Astrocyte (in vitro differentiated cells and primary cell): ENCODE results near the gene WWP2. TPM values are rescaled to one million over a fixed set of nuclear protein-coding genes. Genes with fewer than 3 reads are reported as not detected.
A peak's percentile ranks its signal among the peaks of the same experiment; 100 is the strongest.
"Not testable (repeated sequence)": the region's sequence is repeated elsewhere in the genome, so short reads cannot be mapped to it uniquely, and the experiment has no call there.

Source experiments
- DNase-seq: peaks from one replicate; pipeline ENCODE4 v3.0.0-alpha.2; 2010; ENCODE audit warnings: low read depth
- FAIRE-seq: peaks from 2 replicates; lab custom pipeline; 2011; peaks lifted over from hg19 to GRCh38; lab: Jason Lieb, UNC
- H2AFZ ChIP-seq: 2 replicates; pipeline ENCODE4 v1.6.0; 2012; ENCODE audit warnings: low read depth, low read length, inconsistent platforms
- H3K27ac ChIP-seq: 2 replicates; pipeline ENCODE4 v1.5.1; 2011; ENCODE audit warnings: low read depth, low read length, inconsistent platforms
- H3K27me3 ChIP-seq: 2 replicates; pipeline ENCODE4 v1.6.0; 2011; ENCODE audit warnings: low read length, inconsistent platforms; ENCODE audit not compliant: insufficient read depth
- H3K36me3 ChIP-seq: 2 replicates; pipeline ENCODE4 v1.5.1; 2011; ENCODE audit warnings: low read length, inconsistent platforms; ENCODE audit not compliant: insufficient read depth
- H3K4me1 ChIP-seq: 2 replicates; pipeline ENCODE4 v1.5.1; 2011; ENCODE audit warnings: low read length, inconsistent platforms; ENCODE audit not compliant: insufficient read depth
- H3K4me2 ChIP-seq: 2 replicates; pipeline ENCODE4 v1.6.0; 2012; ENCODE audit warnings: low read length, inconsistent platforms
- H3K4me3 ChIP-seq: 2 replicates; pipeline ENCODE4 v1.5.1; 2011; ENCODE audit warnings: low read depth, mild to moderate bottlenecking, low read length, inconsistent platforms; ENCODE audit not compliant: insufficient read depth
- H3K79me2 ChIP-seq: 2 replicates; pipeline ENCODE4 v1.6.0; 2012; ENCODE audit warnings: mild to moderate bottlenecking, low read length, inconsistent platforms; ENCODE audit not compliant: insufficient read depth
- H3K9ac ChIP-seq: 2 replicates; pipeline ENCODE4 v1.6.0; 2012; ENCODE audit warnings: mild to moderate bottlenecking, low read length, inconsistent platforms
- H3K9me3 ChIP-seq: 2 replicates; pipeline ENCODE4 v1.5.1; 2012; ENCODE audit warnings: low read depth, mild to moderate bottlenecking, low read length, inconsistent platforms; ENCODE audit not compliant: insufficient read depth
- H4K20me1 ChIP-seq: 2 replicates; pipeline ENCODE4 v1.6.0; 2012; ENCODE audit warnings: low read length, inconsistent platforms; ENCODE audit not compliant: insufficient read depth
- H3K27ac Mint-ChIP-seq: one replicate; pipeline ENCODE4 v1.8.0; 2021; ENCODE audit warnings: mild to moderate bottlenecking, mixed read lengths; ENCODE audit not compliant: unreplicated experiment
- H3K27me3 Mint-ChIP-seq: one replicate; pipeline ENCODE4 v1.8.0; 2021; ENCODE audit warnings: low read depth, mixed read lengths; ENCODE audit not compliant: unreplicated experiment
- H3K36me3 Mint-ChIP-seq: one replicate; pipeline ENCODE4 v1.8.0; 2021; ENCODE audit warnings: low read depth, mixed read lengths; ENCODE audit not compliant: unreplicated experiment
- H3K4me1 Mint-ChIP-seq: one replicate; pipeline ENCODE4 v1.8.0; 2021; ENCODE audit warnings: low read depth, mixed read lengths; ENCODE audit not compliant: unreplicated experiment
- H3K4me3 Mint-ChIP-seq: one replicate; pipeline ENCODE4 v1.8.0; 2021; ENCODE audit warnings: mild to moderate bottlenecking, moderate library complexity, mixed read lengths; ENCODE audit not compliant: unreplicated experiment
- H3K9me3 Mint-ChIP-seq: one replicate; pipeline ENCODE4 v1.8.0; 2021; ENCODE audit warnings: mild to moderate bottlenecking, mixed read lengths; ENCODE audit not compliant: unreplicated experiment
- EZH2 ChIP-seq: IDR thresholded peaks from 2 replicates; pipeline ENCODE4 v1.6.1; 2012; ENCODE audit warnings: mild to moderate bottlenecking, low read length, inconsistent platforms; ENCODE audit not compliant: insufficient read depth
- total RNA-seq: library from RNA; stranded (reverse); gene quantifications from 2 replicates; pipeline ENCODE4 v1.2.1, GENCODE V29; 2021
- TF ChIP-seq, protein P1 (sequence below): IDR thresholded peaks from 2 replicates; pipeline ENCODE4 v1.5.1; 2011; ENCODE audit warnings: low read depth, mild to moderate bottlenecking, inconsistent platforms, low read length, moderate library complexity; ENCODE audit not compliant: insufficient read depth

WWP2 gene
- total RNA-seq, 1 donor from 2014 or later = 28.7 TPM

- TF ChIP-seq EZH2 = no peak
- TF ChIP-seq, protein P1, sequence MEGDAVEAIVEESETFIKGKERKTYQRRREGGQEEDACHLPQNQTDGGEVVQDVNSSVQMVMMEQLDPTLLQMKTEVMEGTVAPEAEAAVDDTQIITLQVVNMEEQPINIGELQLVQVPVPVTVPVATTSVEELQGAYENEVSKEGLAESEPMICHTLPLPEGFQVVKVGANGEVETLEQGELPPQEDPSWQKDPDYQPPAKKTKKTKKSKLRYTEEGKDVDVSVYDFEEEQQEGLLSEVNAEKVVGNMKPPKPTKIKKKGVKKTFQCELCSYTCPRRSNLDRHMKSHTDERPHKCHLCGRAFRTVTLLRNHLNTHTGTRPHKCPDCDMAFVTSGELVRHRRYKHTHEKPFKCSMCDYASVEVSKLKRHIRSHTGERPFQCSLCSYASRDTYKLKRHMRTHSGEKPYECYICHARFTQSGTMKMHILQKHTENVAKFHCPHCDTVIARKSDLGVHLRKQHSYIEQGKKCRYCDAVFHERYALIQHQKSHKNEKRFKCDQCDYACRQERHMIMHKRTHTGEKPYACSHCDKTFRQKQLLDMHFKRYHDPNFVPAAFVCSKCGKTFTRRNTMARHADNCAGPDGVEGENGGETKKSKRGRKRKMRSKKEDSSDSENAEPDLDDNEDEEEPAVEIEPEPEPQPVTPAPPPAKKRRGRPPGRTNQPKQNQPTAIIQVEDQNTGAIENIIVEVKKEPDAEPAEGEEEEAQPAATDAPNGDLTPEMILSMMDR = no peak
- Histone ChIP-seq H3K4me1 (peaks cover 7% of the 10 kb centered on the region), H3K4me2 (no peak overlapping the region), H4K20me1 (no peaks in the 10 kb centered on the region), H3K4me3 (no peak overlapping the region), H3K9me3 (no peaks in the 10 kb centered on the region), H3K9ac (no peak overlapping the region), H3K36me3 (no peaks in the 10 kb centered on the region), H3K27ac (no peak overlapping the region), H3K79me2 (no peaks in the 10 kb centered on the region), H3K27me3 (no peaks in the 10 kb centered on the region), H2AFZ (no peak overlapping the region)
- H3K27ac Mint-ChIP-seq = peak overlapping the region; percentile 36
- DNase-seq (peak; percentile 26), FAIRE-seq (no peak)
- H3K36me3 Mint-ChIP-seq = no peaks in the 10 kb centered on the region
- peaks cover 2% of the 10 kb centered on the region for H3K4me1 Mint-ChIP-seq
- no peaks in the 10 kb centered on the region for H3K27me3 Mint-ChIP-seq
- H3K4me3 Mint-ChIP-seq = no peak overlapping the region
- H3K9me3 Mint-ChIP-seq = no peaks in the 10 kb centered on the region
These were observed 37.5 kb downstream of the WWP2 start for GRCh38 chr16:69799611-69800031.

DNA sequence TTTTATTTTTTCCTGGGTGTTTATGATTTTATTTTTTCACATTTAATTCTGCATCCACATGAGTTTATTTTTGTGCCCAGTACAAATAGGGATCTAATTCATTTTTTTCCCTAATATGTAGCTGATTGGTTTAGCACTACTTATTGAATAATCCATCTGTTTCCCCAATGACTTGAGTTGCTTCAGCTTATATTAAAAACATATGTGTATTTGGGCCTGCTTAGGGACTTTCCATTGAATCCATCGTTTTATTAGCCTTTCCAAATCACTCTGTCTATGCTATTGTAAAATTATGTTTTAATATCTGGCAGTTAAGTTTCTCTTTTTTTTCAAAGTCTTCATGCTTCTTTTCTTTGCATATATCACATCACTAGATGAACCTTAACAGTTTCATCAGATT lies 42.2 kb downstream of the WWP2 start:
- no peak overlapping the region for H3K9ac ChIP-seq
- no peaks in the 10 kb centered on the region for H3K27me3 Mint-ChIP-seq
- no peak overlapping the region for H3K4me3 ChIP-seq
- no peaks in the 10 kb centered on the region for H3K4me1 Mint-ChIP-seq
- H3K36me3 Mint-ChIP-seq = peaks cover 2% of the 10 kb centered on the region
- no peaks in the 10 kb centered on the region for H3K79me2 ChIP-seq
- no peak overlapping the region for H3K4me3 Mint-ChIP-seq
- H3K9me3 Mint-ChIP-seq = no peaks in the 10 kb centered on the region
- H3K36me3 ChIP-seq = no peaks in the 10 kb centered on the region
- H3K9me3 ChIP-seq = no peaks in the 10 kb centered on the region
- H2AFZ ChIP-seq = no peak overlapping the region
- no peak overlapping the region for H3K4me2 ChIP-seq
- DNase-seq = no peak
- H3K4me1 ChIP-seq = no peaks in the 10 kb centered on the region
- no peak for TF ChIP-seq EZH2
- TF ChIP-seq, protein P1 = no peak
- no peak overlapping the region for H3K27ac Mint-ChIP-seq
- no peaks in the 10 kb centered on the region for H3K27me3 ChIP-seq
- no peaks in the 10 kb centered on the region for H4K20me1 ChIP-seq
- no peak for FAIRE-seq
- H3K27ac ChIP-seq = no peak overlapping the region

DNA sequence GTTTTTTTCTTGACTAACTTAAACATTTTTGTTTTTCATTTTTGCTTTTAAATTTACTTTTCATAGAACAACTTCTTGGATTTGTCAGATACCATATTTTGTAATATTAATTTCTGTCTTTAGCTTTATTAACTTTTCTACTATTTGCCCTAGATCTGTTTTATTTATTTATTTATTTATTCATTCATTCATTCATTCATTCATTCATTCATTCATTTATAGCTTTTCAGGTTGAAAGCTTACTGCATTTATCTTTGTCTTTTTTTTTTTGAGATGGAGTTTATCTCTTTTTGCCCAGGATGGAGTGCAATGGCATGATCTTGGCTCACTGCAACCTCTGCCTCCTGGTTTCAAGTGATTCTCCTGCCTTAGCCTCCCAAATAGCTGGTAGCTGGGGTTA lies 44.6 kb downstream of the WWP2 start:
- H3K4me2 ChIP-seq, H3K36me3 ChIP-seq, FAIRE-seq, H3K9me3 ChIP-seq, H3K27ac ChIP-seq, H3K4me3 Mint-ChIP-seq, H3K9ac ChIP-seq, DNase-seq, H3K4me1 Mint-ChIP-seq, H4K20me1 ChIP-seq, H3K27me3 ChIP-seq, H3K4me1 ChIP-seq, H3K9me3 Mint-ChIP-seq, H3K79me2 ChIP-seq, H3K27ac Mint-ChIP-seq, H3K36me3 Mint-ChIP-seq, H3K27me3 Mint-ChIP-seq, H2AFZ ChIP-seq, H3K4me3 ChIP-seq: not testable (repeated sequence)
